Measurements from ENCODE around the gene CEP112. TPM values are rescaled to one million over a fixed set of nuclear protein-coding genes. Genes with fewer than 3 reads are reported as not detected.
A peak's percentile ranks its signal among the peaks of the same experiment; 100 is the strongest.

CEP112 gene
- total RNA-seq, 1 donor from 2014 or later = 13.6 TPM

DNA sequence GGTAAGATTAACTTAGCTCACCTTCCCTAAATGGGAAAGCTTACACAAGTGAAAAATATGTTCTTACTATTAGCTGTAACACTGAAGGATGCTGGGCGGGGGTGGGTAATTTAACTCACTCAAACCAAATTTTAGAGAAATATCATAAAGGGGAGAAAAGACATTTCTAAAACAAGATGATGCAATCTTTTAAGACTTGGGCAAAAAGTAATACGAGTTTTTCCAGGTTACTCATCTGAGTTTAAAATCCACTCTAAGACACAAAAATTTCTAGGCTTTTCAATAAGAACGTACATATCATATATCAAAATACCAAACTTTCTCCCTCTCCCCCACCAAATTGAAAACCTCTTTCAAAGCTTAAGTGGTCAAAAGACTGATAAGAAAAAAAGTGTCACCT is 228.8 kb downstream of the CEP112 start:
- no peak for DNase-seq
- ATAC-seq = no peak
- intact Hi-C loops (cut with micrococcal nuclease) = no loop called here

- DNase-seq (no peak), ATAC-seq (no peak)
- intact Hi-C loops (cut with micrococcal nuclease) = no loop called here
Measured at GRCh38 chr17:65959630-65960029, 232.3 kb downstream of the CEP112 start.

DNA sequence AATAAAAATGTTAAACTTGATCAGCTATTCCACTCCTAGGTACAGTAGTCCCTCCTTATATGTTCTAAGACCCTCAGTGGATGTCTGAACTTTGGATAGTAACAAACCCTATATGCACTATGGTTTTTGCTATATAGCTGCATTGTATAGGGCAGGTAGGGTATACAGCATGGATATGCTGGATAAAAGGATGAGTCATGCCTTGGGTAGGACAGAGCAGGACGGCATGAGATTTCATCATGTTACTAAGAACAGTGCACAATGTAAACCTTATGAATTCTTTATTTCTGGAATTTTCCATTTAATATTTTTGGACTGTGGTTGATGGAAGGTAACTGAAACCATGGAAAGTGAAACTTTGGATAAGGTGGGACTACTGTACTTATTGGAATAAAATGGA is 235.1 kb downstream of the CEP112 start:
- intact Hi-C loops (cut with micrococcal nuclease) = no loop called here
- no peak for ATAC-seq
- DNase-seq = no peak

DNA sequence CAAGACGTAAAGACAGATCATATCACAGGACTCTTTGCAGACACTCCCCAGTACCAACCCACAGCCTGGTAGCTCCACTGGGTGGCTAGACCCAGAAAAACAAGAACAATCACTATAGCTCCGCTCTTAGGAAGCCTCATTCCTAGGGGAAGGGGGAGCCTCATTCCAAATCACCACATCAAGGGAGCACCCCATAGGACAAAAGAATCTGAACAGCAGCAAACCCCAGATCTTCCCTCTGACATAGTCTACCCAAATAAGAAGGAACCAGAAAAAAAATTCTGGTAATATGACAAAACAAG is 237.8 kb downstream of the CEP112 start:
- ATAC-seq = no peak
- intact Hi-C loops (cut with micrococcal nuclease) = no loop called here
- DNase-seq = no peak

DNA sequence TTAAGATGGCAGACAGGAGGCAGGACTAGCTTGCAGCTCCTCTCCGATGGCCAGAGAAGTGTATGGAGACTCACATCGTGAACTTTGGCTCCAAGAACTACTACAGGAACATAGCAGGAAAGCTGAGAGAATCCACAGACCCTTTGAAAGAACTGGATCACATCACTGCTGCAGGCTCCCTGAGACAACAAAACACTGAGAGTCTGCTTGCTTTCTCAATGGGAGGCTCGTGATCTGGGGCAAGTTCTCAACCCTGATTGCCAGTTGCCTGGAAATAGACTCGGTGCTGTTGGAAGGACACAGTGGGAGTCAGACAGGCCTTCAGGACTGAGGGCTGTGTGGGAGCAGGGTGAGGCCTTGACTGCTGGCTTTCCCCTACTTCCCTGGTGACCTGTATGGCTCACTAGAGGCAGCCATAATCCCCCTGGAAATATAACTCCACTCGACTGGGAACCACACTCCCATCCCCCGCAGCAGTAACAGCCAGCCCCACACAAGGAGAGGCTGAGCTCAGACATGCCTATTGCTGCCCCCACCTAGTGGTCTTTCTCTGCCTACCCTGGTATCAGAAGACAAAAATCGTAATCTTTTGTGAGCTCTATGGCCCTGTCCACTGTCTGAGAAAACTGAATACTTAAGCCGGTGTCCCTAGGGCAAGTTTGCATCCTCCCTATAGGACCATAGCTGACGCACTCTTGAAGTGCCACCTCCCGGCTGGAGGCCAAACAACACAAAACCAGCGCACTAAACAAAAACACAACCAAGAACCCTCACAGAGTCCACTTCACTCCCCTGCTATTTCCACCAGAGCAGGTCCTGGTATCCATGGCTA is 238.4 kb downstream of the CEP112 start:
- intact Hi-C loops (cut with micrococcal nuclease) = no loop called here
- DNase-seq (no peak), ATAC-seq (no peak)

GRCh38 chr17:65952586-65952985 is 239.3 kb downstream of the CEP112 start:
- ATAC-seq (no peak), DNase-seq (no peak)
- intact Hi-C loops (cut with micrococcal nuclease) = no loop called here

DNA sequence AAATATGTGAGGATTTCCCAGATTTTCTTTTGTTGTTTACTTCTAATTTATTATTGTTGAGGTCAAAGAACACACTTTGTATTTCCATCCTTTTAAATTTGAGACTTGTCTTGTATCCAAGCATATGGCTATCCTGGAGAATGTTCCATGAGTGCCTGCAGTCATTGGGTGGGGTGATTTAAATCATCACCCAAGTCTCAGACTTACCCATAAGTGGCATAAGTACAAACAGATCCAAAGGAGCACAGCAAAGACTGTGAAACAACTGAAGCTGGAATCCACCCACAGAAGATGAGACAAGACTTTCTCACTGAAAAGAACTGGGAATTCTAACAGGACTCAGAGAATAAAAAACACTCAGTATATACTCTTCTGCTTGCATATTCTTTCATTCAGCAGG is 239.9 kb downstream of the CEP112 start:
- ATAC-seq = no peak
- DNase-seq = no peak
- intact Hi-C loops (cut with micrococcal nuclease) = no loop called here

GRCh38 chr17:65947831-65948230 is 244.1 kb downstream of the CEP112 start:
- ATAC-seq (no peak), DNase-seq (no peak)
- intact Hi-C loops (cut with micrococcal nuclease) = no loop called here

GRCh38 chr17:65942592-65942991 is 249.3 kb downstream of the CEP112 start:
- intact Hi-C loops (cut with micrococcal nuclease) = no loop called here
- ATAC-seq = no peak
- DNase-seq = no peak

GRCh38 chr17:65941356-65941899 is 250.5 kb downstream of the CEP112 start:
- intact Hi-C loops (cut with micrococcal nuclease) = no loop called here
- no peak for DNase-seq
- ATAC-seq = no peak

DNA sequence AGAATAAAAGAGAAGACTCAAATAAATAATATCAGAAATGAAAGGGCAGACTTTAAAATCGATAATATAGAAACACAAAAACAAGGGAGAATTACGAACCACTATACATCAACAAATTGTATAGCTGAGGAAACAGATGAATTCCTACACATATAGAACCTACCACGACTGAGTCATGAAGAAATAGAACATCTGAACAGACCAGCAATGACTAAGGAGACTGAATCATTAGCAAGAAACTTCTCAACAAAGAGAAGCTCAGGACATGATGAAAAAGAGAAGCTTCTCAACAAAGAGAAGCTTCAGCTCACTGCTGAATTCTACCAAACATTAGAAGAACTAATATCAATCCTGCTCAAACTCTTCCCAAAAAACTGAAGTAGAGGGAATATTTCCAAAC is 255.9 kb downstream of the CEP112 start:
- no peak for ATAC-seq
- no peak for DNase-seq
- intact Hi-C loops (cut with micrococcal nuclease) = no loop called here

DNA sequence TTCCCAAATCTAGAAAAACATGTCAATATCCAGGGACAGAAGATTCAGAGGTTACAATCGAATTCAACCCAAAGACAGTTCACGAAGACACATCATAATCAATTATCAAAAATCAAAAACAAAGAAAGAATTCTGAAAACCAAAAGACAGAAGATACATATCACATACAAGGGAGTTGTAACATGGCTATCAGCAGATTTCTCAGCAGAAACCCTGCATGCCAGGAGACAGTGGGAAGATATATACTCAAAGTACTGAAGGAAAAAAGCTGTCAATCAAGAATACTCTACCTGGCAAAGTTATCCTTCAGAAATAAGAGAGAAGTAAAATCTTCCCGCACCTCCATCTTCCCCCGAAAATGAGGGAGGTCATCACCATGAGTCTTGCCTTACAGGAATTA is 258.6 kb downstream of the CEP112 start:
- no peak for DNase-seq
- no peak for ATAC-seq
- intact Hi-C loops (cut with micrococcal nuclease) = no loop called here

DNA sequence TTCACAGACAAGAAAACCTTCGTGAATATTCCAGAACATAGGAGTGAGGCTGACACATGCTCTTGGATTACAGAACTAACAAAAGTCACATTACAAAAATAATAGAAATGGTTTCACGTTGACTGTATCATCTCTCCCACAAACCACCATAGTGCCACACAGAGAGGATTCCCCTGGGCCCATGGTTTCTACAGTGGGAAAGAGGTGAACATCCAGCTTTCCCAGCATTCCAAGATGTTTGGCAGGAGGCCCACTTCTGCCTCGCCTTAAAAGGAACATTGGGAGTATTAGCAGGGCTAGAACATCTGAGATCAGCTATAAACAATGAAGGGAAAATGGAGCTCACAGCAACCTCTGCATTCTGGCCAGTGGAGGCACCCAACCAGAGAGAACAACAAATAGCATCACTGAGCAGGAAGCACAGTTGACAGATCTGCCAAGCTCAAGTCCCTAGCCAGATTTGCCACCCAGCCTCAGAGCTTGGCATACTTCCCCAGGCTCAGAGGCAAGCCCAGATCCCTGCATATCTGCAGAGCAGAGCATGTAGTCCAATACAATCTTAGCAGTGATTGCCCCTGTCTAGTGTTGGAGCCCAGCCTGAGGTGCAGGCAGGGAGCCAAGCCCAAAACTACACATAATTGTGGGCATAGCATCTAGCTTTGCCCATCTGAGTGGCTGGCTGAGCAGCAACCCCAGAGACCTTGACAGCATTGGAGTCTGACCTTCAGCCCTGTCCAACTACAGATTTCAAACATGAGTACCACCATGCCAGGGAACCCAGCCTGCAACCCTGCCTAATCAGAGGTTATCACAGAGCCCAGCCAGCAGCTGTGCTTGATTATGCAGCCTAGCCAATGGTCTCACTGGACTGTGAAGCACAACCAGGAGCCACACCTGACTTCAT is 260.4 kb downstream of the CEP112 start:
- intact Hi-C loops (cut with micrococcal nuclease) = no loop called here
- DNase-seq = peak; percentile 75
- peak; percentile 99 for ATAC-seq

DNA sequence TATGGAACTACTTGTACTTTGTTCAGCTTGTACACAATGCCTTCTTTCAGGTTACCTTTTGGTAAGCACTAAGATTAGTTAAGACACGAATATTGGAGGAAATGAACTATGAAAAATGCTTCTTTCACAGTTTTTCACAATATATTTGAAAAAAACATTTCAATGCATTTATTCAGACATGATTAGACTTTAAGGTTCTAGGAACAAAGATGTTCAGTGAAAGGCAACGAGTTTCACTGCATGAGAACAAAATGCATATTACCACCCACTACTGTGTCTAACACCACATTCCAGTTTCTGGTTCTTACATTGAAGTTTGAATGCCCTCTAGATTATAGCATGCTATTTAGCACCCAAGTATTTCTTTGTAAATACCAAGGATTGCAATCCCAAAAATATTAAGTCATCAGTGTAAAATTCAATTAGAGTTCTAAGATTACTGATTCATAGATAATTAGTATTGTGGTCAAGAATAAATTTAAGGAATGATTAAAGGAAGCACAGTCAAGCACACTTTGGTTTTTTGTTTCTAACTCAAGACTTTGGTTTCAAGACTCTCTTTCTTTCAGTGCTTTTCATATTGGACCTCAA is 261.7 kb downstream of the CEP112 start:
- DNase-seq (no peak), ATAC-seq (no peak)
- intact Hi-C loops (cut with micrococcal nuclease) = no loop called here

- DNase-seq (no peak), ATAC-seq (no peak)
- intact Hi-C loops (cut with micrococcal nuclease) = no loop called here
Measured at GRCh38 chr17:65926599-65926998, 265.3 kb downstream of the CEP112 start.

- intact Hi-C loops (cut with micrococcal nuclease) = no loop called here
- DNase-seq (no peak), ATAC-seq (peak; percentile 59)
Measured at GRCh38 chr17:65925606-65926307, 266.2 kb downstream of the CEP112 start.

GRCh38 chr17:65920996-65921395 is 270.9 kb downstream of the CEP112 start:
- intact Hi-C loops (cut with micrococcal nuclease) = no loop called here
- ATAC-seq = no peak
- DNase-seq = no peak

DNA sequence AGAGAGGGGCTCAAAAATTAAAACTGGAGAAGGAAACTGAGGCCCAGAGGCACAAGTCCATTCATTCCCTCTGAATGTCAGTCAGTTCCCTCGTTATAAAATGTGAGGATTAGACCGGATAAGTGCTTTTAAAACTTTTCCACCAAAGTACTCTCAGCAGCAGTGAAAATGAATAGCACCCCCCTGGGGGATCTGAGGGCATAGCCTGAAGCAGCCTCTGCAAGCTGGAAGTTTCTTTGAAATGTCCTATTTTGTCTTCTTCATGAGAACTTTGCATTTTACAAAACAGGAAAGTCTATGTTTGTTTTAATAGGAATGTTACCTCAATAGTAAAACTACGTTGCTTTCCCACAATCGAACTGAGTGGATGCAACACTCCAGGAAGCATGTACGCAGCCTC is 273.0 kb downstream of the CEP112 start:
- intact Hi-C loops (cut with micrococcal nuclease) = no loop called here
- ATAC-seq (no peak), DNase-seq (no peak)

- ATAC-seq (no peak), DNase-seq (no peak)
- intact Hi-C loops (cut with micrococcal nuclease) = no loop called here
Measured at GRCh38 chr17:65918500-65918899, 273.4 kb downstream of the CEP112 start.
